AG04450 (cell line): Measurements from ENCODE around the gene RAB7A. TPM values are rescaled to one million over a fixed set of nuclear protein-coding genes. Genes with fewer than 3 reads are reported as not detected.

Source experiments
- CTCF ChIA-PET: fragments of 300-600, 350-600 bp; formaldehyde crosslinking; extraction: SDS; loops from one replicate; lab custom pipeline; 2022; ENCODE audit warnings: antibody characterized with exemption, inconsistent platforms; lab: Charles Lee
- POLR2A ChIA-PET: fragments of 350-600 bp; formaldehyde crosslinking; extraction: SDS; loops from one replicate; lab custom pipeline; 2021; ENCODE audit warnings: antibody characterized with exemption, inconsistent platforms; lab: Yijun Ruan, JAX
- DNase-seq: peaks from one replicate; pipeline ENCODE4 v3.0.0-alpha.2; 2011; ENCODE audit warnings: low read depth, low spot score
- H3K27ac ChIP-seq: one replicate; pipeline ENCODE4 v1.5.1; 2012; ENCODE audit warnings: low read depth, low read length, control low read depth
- H3K27me3 ChIP-seq: one replicate; pipeline ENCODE4 v1.6.0; 2012; ENCODE audit warnings: low read length; ENCODE audit not compliant: control insufficient read depth, insufficient read depth
- H3K4me3 ChIP-seq: 2 replicates; pipeline ENCODE4 v1.5.1; 2011; ENCODE audit warnings: mild to moderate bottlenecking, low read depth, low read length, control low read depth
- H3K9me3 ChIP-seq: 2 replicates; pipeline ENCODE4 v1.5.1; 2012; ENCODE audit warnings: low read length; ENCODE audit not compliant: control insufficient read depth, insufficient read depth
- polyA minus RNA-seq: library from RNA; depleted of rRNA, polyadenylated mRNA; stranded (reverse); fragments of >200 nt; gene quantifications from 2 replicates; pipeline ENCODE4 v1.2.3, GENCODE V29; 2011; rRNA and poly(A)+ RNA removed
- polyA plus RNA-seq: library from polyadenylated mRNA; depleted of rRNA; stranded (reverse); fragments of >200 nt; gene quantifications from 2 replicates; pipeline ENCODE4 v1.2.3, GENCODE V29; 2011; rRNA removed
- TF ChIP-seq, protein P1 (sequence below): IDR thresholded peaks from 2 replicates; pipeline ENCODE4 v1.5.1; 2011; ENCODE audit warnings: low read depth, low read length, control low read depth, inconsistent platforms

Gene RAB7A
- polyA plus RNA-seq (261 and 266 TPM in 2 replicates), polyA minus RNA-seq (142 and 143 TPM in 2 replicates)

DNA sequence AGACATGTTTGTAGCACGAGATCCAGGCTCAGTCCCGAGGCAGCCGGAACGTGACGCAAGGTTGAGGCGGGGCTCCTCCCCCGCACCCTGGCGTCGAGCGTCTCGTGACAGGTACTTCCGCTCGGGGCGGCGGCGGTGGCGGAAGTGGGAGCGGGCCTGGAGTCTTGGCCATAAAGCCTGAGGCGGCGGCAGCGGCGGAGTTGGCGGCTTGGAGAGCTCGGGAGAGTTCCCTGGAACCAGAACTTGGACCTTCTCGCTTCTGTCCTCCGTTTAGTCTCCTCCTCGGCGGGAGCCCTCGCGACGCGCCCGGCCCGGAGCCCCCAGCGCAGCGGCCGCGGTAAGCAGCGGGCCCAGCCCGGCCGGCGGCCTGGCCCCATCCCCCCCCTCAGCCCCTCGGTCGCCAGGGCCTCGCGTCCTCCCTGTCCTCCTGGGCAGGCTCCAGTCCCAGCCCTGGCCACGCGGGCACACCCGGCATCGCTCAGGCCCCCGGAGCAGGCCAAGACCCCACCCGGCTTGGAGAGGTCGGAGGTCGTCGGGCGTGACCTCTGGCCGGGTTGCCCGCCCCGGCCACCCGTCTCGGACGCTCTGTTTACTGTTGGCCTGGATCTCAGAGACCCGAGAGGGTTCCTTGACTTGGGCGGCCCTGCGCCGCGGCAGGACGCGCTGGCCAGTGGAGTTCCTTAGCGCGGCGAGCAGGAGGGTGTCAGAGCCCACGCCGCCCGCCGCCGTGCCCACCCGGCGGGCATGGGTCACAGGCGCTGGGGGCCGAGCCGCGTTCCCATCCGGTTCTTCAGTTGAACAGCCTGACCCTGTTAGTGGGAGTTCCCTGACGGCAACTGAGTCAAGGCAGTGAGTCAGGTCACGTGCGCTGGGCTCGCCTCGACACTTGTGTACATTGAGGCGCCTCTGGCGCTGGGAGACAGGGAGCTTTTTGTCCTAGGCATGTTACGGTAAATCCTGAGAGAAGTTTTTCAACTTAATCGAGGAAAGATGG, at the start of gene RAB7A:
Gene RAB7A, plus strand, starts transcription at position 161 of the 994 bp plus-strand sequence. CDS start 69,185 bp downstream, outside the sequence.
- TF ChIP-seq, protein P1, sequence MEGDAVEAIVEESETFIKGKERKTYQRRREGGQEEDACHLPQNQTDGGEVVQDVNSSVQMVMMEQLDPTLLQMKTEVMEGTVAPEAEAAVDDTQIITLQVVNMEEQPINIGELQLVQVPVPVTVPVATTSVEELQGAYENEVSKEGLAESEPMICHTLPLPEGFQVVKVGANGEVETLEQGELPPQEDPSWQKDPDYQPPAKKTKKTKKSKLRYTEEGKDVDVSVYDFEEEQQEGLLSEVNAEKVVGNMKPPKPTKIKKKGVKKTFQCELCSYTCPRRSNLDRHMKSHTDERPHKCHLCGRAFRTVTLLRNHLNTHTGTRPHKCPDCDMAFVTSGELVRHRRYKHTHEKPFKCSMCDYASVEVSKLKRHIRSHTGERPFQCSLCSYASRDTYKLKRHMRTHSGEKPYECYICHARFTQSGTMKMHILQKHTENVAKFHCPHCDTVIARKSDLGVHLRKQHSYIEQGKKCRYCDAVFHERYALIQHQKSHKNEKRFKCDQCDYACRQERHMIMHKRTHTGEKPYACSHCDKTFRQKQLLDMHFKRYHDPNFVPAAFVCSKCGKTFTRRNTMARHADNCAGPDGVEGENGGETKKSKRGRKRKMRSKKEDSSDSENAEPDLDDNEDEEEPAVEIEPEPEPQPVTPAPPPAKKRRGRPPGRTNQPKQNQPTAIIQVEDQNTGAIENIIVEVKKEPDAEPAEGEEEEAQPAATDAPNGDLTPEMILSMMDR: no peak
- ChIA-PET CTCF (interaction anchor here (1.4 to 1.7 kb wide), 4 partner anchors 46 to 69 kb away, joined by 3 to 14 read pairs (median 6); no protein-coding TSS in a partner anchor), POLR2A (interaction anchor here (0.6 to 2.3 kb wide), 5 partner anchors 10 to 98 kb away, joined by 3 to 17 read pairs (median 5); no protein-coding TSS in a partner anchor)
- Histone ChIP-seq H3K27me3 (peaks cover 5% of the 10 kb centered on the region), H3K4me3 (peak within 1 kb of the TSS; percentile 95), H3K9me3 (no peaks in the 10 kb centered on the region), H3K27ac (peak within 1 kb of the TSS; percentile 87)
- peak; percentile 97 for DNase-seq

DNA sequence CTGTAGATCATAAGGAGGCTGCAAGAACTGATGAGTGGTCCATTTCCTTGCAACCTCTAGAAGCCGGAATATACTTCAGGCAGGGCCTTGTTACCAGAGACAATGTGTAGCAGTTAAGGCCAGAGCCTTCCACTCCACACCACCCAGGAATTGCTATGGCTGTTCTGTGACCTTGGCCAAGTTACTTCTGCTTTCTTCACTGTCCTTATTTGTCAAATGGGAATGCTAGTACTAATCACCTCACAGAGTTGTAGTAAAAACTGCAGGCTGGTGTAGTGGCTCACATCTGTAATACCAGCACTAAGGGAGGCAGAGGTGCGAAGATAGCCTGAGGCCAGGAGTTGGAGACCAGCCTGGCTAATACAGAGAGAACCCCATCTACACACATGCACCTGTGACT, 46.6 kb upstream of the RAB7A start:
- Histone ChIP-seq H3K27me3 (no peaks in the 10 kb centered on the region), H3K4me3 (no peak overlapping the region), H3K9me3 (no peaks in the 10 kb centered on the region), H3K27ac (no peak overlapping the region)
- ChIA-PET CTCF (interaction anchor here (1.4 to 1.5 kb wide), 2 partner anchors 12 to 32 kb away, joined by 7 to 8 read pairs; no protein-coding TSS in a partner anchor), POLR2A (no interaction called here)
- TF ChIP-seq, protein P1: no peak
- no peak for DNase-seq

DNA sequence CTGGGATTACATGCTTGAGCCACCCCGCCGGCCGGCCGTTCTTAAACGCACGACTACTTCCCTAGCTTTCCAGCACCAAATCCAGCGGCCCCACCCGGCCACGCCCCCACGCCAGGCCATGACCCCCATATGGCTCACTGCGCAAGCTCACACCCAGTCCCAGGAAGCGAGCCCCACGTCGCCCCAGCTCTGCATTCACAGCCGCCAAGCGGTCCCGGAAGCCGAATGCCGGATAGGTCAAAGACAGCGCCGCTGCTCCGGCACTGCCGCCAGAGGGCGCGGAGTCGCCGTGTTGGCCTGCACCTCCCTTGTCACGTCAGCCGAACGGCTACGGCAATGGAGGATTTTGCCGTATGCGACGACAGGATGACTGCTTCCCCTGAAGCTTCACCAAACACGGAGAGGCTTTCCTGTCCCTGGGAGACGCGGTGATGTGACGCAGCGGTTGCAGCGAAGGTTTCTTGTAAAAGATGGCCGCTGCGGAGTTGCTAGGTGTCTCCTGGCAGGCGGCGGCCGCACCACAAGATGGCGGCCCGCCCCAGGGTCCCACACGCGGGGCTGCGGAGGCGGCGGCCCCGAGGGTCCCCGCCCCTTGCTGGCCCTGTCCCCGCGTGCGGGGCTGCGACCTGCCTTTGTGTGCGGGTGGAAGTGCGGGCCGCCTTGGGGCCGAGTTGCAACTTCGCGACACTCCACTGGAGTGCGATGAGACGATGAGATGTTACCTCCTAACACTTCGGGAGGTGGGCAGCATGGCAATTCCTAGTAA, 45.2 kb upstream of the RAB7A start:
- DNase-seq: peak; percentile 95
- TF ChIP-seq, protein P1: peak; percentile 95
- Histone ChIP-seq H3K27ac (peak overlapping the region; percentile 88), H3K9me3 (no peaks in the 10 kb centered on the region), H3K27me3 (no peaks in the 10 kb centered on the region), H3K4me3 (peak overlapping the region; percentile 69)
- POLR2A ChIA-PET: interaction anchor here (0.6 to 1.4 kb wide), 19 partner anchors 17 to 441 kb away, joined by 3 to 17 read pairs (median 5); partner anchors contain the start of genes ACAD9, RAB43 and RAB7A
- CTCF ChIA-PET: interaction anchor here (0.6 to 2.6 kb wide), 70 partner anchors 10 to 486 kb away, joined by 3 to 103 read pairs (median 5); partner anchors contain the start of genes ACAD9, RAB7A and RPN1

DNA sequence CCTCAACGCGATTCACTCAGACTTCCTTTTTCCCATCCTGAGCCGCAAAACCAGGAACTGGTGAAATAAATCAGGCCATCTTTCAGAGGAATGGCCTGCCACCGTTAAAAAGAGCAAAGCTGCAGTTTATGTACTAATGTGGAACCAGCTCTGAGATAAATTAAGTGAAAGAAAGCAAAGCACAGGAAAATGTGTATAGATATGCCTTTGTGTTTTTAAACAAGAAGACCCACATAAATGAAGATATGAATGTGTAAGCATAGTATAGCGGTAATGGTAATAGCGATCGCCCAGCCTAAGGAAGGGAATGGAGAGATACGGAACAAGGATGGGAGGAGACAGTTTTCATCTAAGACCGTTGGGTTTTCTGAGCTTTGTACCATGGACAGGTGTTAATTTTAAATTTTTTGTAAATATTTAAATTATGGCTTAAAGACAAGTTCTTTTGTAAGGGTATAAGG, 44.6 kb upstream of the RAB7A start:
- ChIA-PET CTCF (interaction anchor here (0.7 to 2.6 kb wide), 33 partner anchors 10 to 289 kb away, joined by 3 to 103 read pairs (median 7); partner anchors contain the start of genes ACAD9, RAB7A and RPN1), POLR2A (interaction anchor here (0.6 to 1.3 kb wide), 4 partner anchors 16 to 198 kb away, joined by 3 to 17 read pairs (median 10); partner anchors contain the start of genes ACAD9 and RAB7A)
- Histone ChIP-seq H3K4me3 (peak overlapping the region; percentile 69), H3K9me3 (no peaks in the 10 kb centered on the region), H3K27ac (peak overlapping the region; percentile 88), H3K27me3 (no peaks in the 10 kb centered on the region)
- no peak for DNase-seq
- TF ChIP-seq, protein P1: no peak
